ENCODE results near the gene TMEM41B.

DNA sequence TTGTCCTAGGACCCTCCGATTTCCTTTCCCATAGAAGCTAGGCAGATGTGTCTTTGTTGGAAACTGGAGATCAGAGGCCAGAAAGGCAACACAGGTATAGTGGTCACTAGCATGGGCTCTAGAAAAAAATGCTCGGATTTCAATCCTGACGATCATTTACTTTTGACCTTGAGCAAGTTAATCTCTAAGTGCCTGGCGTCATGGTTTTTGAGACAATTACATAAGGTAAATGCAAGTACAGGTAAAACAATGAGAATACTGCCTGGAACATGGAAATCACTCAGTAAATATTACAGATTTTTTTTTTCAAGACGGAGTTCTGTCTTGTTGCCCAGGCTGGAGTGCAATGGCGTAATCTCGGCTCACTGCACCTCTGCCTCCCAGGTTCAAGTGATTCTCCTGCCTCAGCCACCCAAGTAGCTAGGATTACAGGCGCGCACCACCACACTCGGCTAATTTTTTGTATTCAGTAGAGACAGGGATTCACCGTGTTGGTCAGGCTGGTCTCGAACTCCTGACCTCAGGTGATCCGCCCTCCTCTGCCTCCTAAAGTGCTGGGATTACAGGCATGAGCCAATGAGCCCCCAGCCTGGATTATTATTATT is 48.2 kb downstream of the TMEM41B start:
- TF ChIP-seq, protein P1, sequence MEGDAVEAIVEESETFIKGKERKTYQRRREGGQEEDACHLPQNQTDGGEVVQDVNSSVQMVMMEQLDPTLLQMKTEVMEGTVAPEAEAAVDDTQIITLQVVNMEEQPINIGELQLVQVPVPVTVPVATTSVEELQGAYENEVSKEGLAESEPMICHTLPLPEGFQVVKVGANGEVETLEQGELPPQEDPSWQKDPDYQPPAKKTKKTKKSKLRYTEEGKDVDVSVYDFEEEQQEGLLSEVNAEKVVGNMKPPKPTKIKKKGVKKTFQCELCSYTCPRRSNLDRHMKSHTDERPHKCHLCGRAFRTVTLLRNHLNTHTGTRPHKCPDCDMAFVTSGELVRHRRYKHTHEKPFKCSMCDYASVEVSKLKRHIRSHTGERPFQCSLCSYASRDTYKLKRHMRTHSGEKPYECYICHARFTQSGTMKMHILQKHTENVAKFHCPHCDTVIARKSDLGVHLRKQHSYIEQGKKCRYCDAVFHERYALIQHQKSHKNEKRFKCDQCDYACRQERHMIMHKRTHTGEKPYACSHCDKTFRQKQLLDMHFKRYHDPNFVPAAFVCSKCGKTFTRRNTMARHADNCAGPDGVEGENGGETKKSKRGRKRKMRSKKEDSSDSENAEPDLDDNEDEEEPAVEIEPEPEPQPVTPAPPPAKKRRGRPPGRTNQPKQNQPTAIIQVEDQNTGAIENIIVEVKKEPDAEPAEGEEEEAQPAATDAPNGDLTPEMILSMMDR (IDR thresholded peaks at IDR 0.05): no peak
- no peak for TF ChIP-seq POLR2A (IDR thresholded peaks at IDR 0.05)

All from heart left ventricle (tissue), 13 donors.